GM19395 (cell line): ENCODE measurements around the gene LRBA.

Experiments
- ATAC-seq: cut with Tn5 transposase; IDR thresholded peaks from one replicate; pipeline ENCODE4 v1.9.1; 2021; ENCODE audit warnings: mild to moderate bottlenecking, moderate library complexity; ENCODE audit not compliant: unreplicated experiment

LRBA gene

DNA sequence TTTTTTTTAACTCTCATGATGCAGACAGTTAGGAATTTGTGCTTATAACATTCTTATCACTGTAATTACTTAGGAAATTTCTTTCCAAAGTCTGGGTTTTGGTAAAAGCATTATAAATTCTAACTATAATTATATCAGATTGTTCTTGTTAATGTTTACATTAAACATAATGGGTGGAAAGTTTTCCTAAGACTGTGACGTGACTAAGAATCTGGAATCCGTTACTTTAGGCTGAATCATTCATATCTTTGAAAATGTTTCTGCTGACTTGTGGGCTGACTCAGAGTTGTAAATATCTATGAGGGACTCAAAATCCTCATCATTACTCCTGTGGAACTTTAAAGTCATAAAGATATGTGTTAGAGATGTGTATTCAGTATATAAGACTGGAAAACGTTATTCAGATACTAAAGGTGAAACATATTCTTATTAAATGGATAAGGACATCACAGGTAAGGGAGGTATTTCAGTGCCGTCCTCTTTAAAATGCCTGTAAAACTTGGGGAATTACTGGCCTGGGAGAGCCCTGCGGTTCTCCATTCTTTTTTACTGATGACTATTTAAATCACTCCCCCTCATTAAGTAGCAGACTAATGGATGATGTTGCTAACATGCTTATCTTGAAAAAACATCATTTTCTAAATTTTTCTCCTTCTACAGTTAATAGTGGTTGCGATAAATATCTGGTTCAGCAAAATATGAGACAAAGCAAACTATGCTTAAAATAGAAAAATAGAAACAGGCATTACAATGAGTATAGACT lies 777.8 kb downstream of the LRBA start:
- no peak for ATAC-seq

DNA sequence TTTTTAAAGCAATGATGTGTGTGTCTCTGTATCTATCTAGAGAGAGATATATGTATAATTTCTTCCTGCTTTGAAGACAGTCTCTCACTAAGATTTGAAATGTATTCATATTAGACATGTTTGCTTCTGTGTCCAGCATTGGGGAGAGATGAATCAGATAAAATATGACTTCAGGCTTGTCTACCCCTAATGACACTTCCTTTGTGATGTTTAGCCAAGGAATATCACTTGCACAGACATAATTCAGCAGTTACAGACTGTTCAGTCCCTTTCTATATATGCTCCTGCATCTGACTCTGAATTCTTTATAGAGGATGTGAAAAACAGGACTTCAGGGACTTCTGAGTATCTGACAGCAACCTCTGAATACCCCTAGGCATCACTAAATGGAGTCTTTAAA lies 778.5 kb downstream of the LRBA start:
- ATAC-seq, result no peak

DNA sequence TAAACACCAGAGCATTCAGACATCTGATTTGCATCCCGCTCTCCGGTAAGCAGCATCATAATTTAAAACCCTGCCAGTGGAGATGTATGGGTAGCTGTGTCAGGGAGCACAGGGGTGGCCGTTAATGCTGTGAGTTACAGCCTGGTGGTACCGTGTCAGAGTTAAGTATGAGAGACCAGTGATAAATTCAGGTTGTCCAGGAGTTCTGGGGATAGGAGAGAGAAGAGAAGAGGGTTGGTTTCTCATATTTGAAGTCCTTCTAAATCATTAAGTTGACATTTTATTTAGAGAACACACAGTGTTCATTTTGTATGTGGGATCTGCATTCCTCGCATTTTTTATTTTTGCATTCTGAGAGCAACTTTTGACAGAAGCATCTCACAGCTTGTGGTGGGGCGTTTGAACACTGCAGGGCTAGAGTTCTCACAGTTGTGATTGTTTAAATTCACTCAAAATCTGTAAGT lies 779.2 kb downstream of the LRBA start:
- no peak for ATAC-seq

DNA sequence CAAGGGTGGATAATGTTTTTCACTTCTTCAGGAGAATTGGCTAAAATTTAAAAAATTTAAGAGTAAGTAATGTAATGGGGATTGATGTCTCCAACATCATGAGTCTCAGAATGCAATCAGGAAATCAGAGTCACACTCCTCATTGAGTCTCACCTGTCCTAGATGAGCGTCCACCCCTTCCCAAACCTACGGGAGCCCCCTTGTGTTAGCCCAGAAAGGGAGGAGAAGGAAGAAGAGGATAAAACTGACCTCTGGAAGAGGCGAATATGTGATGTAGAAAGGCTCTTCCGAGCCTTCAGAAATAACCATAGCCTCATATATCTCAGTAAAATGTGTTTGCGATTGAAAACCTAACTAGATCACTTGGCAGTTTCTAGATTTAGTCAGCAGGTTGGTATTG lies 779.8 kb downstream of the LRBA start:
- no peak for ATAC-seq

DNA sequence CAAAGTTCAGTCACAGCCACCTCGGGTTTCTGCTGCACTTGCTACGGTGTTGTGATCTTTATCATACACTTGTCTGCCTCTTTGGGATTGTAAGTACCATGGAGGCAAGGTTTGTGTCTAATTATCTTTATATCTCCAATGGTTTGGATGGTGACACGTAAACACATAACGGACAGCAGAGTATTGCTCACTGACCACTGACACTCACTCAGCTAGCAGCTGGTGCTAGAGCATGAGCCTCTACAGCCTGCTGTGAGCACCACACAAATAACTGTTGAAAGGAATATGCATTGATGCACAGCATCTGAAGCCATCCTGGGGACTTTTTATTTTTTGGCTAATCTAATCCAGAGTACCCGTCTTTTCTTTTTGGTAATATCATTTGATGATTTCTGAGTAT lies 780.8 kb downstream of the LRBA start:
- ATAC-seq, result no peak

DNA sequence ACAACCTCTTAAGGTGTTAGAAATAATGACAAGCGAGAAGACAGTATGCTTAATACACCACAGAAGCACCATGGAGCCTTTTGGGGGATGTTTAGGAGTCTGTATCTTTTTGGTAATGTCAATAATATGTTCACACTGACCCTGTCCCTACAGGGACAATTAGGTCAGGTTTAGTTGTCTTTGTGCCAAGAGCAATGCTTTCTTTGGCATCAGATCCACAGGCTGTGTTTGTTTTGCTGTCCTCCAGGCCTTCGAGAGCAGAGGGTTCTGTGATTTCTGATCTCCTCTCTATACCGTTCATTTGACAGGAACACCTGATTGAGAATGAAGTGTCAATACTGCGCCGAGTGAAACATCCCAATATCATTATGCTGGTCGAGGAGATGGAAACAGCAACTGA lies 783.1 kb downstream of the LRBA start:
- ATAC-seq, result no peak

DNA sequence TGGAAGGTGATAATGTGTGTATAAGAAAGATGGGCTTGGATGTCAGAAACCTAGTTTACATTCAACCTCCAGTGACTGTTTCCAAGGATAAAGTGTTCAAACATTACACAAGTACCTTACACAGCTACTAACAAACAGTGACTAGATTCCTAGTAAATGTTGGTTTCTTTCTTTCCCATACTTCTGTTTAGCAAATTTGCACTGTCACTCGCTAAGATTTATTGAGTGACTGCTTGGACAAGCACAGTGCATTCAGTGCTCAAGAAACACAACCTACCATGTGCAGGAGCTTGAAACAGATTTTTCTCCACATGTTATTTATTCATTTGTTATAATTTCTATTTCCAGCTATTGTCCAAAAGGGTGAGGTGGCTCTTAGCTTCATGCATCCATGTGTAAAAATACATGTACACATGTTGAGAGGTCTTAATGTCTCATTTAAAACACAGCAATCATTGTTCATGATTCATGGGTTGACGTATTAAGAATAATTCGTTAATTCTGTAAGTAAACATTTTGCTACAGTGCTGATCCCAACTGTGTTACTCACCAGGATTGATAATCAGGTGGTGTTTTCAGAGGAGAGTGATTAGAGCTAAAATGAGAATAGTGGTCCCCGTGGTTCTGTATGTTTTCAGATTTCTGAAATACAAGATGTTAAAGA lies 783.8 kb downstream of the LRBA start:
- no peak for ATAC-seq

DNA sequence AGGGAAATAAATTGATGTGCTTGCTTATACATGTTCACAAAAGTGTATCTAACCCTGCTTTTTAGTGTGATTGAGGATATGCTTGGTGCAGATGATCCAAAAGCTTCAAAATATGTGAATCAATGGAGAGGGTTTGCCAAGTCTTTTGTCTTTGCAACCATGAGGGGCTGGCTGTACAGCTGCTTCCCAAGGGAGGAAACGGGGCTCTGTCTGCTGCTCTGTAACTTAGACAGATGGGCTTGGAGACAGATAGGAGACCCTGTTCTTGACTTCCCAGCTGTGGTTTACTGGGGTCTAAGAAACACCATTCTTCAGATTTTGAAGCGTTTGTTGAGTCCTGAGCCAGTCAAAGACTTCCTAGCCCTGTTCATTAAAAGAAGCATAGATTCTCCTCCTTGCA lies 784.5 kb downstream of the LRBA start:
- ATAC-seq, result no peak

DNA sequence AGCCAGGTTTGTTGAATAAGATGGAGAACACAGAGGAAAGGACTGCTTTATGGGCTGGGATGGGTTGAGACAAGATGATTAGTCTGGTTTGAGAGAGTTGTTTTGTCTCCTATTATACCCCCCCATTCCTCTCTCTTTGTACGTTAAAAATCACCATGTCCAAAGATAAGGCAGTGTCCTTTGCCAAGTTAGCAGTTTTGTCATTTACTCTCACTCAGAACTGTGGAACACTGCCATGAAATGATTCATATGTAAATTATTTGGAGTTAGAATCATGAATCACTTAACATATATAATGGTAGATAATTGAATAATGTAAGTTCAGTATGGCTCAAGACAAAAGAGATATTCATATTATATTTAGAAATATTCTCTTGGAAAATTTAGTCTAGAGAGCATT lies 785.6 kb downstream of the LRBA start:
- ATAC-seq, result no peak

DNA sequence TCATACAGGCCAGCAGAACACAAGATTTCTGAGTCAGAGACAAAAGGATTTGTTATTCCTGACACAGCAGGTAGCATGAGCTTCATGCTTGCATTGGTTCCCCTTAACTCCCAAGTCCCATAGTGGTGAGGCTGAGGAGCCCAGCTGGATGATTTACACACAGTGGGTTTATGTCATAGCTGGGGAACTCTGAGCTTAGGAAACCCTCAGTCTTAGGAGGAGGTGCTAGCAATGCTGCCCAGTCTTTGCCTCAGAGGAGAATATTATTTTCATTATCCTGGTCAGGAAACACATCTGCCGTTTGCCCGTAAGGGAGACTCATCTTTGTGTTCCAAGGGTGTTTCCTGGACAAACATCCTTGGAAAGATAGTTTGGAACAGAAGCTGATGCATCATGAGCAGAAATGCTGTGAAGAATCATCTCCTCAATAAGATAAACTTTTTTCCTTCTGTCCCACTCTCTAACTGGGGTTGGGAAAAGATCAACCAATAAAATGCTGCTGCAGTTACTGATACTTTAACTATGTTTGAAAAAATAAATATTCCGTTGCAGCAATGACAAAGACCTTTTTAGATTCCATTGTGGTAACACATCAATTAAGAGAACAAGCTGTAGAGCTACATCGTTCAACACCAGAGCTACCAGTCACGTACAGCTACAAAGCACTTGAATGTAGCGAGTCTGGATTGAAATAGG lies 790.0 kb downstream of the LRBA start:
- ATAC-seq, result no peak

DNA sequence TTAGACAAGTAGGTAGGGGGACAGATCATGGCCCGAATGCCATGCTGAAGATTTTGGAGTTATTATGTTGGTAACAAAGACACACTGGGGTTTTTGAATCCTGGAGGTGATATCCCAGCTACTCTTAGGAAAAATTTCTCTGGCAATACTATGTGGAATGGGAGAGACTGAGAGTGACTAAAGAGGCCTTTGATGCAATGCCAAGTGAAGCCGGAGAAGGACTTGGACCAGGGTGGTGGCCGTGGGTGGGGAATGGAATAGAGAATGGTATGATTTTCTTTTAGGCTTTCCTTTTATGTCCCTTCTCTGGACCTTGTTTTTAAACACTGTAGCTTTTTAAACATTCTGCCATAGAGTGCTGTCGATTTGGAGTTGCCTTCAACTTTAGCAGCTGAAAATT lies 795.2 kb downstream of the LRBA start:
- no peak for ATAC-seq

DNA sequence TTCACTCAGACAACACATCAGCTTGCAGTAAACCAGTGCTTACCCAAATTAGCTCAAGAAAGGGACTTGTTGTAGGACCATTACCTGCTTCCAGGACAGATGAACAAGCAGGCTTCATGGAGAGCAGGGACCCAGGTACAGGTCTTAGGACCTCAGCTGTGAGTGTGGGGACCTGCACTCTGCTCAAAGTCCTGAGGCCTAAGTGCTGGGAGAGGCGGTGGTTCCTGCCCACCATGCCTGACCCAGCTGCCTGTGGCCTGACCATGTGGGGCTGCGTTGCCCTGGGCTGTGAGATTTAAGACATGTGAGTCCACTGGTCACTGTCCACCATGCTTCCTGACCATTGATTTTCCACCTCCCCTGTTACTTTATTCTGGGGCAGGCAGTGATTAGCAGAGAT lies 796.6 kb downstream of the LRBA start:
- no peak for ATAC-seq

DNA sequence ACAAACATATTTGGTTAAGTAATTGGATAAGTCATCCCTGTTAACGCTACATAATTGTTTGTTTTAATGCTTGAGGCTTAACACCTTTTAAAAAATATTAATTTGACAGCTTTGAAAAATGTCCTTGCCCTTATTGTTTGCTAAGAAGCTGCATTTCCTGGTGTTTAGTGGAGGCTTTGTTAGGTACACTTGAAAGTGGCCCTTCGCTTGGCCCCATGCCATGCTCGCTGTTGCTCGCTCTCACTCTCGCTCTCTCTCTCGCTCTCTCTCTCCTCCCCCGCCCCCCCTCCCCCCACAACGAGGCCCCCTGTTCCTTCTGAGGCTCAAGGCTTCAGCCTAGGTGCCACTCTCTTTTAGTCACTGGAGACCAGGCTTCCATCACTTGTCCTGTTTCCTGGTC lies 797.3 kb downstream of the LRBA start:
- no peak for ATAC-seq

DNA sequence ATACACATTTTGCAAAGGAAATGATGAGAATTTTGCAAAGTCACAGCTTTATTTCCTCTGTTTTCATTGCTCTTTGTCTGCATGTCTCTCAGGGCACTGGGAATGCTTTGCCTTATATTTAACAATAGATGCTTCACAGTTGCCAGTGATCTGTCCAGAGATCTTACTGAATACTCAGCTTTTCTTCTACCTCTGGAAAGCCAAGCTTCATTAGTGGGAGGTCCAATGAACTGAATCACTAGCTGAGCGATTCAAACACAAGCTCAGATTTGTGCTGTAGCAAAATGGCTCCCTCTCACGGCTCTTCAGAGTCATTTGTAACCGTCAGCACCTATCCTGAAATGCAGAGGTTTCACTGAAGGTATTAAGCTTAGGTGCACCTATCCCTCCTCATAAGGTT lies 797.9 kb downstream of the LRBA start:
- ATAC-seq, result no peak

DNA sequence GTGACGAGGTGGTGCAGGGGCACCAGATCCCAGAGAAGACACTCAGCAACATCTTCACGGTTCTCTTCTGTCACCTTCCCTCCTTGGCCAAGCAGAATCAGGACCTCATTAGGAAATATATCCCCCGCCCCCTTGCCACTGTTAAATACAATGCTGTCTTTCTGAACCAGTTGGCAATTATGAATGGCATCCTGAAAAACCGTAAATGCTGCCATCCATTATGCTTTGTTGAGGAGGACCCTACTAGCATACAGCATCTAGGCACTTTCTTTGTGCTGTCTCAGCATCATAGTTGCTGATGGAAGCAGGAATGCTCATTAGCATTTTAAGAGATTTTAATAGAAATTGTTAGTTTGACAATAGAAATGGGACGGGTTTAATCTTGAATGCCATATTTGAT lies 798.4 kb downstream of the LRBA start:
- no peak for ATAC-seq

DNA sequence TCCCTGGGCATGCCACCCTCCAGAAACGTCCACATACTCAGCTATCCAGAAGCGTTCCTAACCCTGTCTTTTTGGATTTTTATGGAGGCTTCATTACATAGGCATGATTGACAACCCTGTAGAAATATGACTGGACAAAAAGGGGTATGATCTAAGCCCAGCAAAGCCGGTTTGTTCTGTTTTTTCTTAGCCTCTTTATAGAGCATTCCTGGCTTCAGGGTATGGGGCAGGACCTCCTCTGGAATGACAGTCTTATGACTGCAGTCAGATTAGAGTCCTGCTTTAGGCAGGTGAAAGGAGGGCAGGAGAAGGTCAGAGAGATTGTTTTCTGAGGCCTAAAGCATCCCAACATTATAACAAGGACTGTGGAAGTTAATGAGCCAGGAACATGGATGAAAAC lies 799.5 kb downstream of the LRBA start:
- ATAC-seq, result no peak
